ENCODE measurements around the gene SLC8B1.

GRCh38 chr12:113351089-113351488 lies 16.2 kb upstream of the SLC8B1 start:
- TF ChIP-seq CTCF (IDR thresholded peaks at IDR 0.05) (no peak), POLR2AphosphoS5 (IDR thresholded peaks at IDR 0.05) (no peak), POLR2A (IDR thresholded peaks at IDR 0.05) (no peak)
